GM19328 (cell line): ENCODE measurements around the gene SP6.

Source experiments
- ATAC-seq: cut with Tn5 transposase; IDR thresholded peaks from one replicate; pipeline ENCODE4 v1.9.1; 2021; ENCODE audit warnings: mild to moderate bottlenecking, moderate library complexity; ENCODE audit not compliant: unreplicated experiment

Gene SP6

DNA sequence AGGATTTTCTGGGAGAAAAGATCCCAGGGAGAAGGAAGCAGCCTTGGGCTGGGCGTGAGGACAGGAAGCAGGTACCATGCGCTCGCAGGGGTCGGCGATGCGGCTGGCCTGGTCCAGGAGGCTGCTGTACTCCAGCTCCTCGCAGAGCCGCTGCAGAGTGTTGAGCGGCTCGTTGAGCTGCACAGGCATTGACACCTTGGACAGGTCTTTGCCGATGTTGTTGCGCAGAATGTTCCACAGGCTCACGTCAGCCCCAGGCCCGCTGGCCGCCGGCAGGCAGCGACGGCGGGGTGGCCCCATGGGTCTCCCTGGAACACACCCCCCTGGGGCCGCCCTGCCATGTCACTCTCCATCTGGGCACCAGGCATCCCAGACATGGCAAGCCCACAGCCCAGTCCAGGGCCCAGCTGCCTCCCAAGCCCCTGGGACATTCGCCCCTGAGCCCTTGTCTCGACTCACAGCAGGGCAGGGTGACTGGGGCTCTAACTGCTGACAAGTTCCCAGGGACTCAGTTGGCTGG is 37.4 kb downstream of the SP6 start:
- no peak for ATAC-seq

DNA sequence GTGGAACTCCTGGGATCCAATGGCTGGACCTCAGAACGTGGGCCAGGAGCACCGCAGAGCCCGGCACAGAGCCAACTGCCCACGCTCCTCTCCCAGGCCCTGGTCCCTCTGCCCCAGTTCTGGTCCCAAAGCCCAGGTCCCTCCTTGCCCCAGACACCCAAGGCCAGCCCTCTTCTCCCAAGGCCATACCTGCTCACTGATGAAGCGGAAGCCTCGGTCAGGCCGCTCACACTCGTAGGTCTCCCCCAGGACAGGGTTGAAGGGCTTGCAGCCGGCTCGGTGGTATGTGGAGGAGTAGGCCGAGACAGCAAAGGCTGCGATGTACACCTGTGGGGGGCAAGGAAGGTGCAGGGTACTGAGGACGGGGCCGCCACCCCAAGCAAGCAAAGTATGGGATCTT is 37.9 kb downstream of the SP6 start:
- ATAC-seq = no peak

GRCh38 chr17:47812146-47812920 is 38.6 kb downstream of the SP6 start:
- no peak for ATAC-seq

DNA sequence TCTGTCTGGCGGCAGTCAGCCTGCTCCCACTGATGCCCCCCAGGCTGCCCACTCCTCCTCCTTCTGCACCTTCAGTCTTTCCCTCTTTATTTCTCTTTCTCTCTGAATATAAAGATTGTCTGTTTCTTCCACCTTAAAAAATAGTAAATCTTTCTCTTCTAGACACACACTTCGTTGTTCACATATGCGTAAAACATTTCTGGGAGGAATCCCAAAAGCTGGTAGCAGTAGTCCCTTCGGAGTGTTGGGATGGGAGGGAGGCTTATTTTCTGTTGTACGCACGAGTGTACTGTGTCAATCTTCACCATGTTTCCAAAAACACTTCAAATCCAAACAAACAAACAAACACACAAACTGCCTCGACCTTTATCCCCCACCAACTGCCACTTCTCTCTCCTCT is 39.3 kb downstream of the SP6 start:
- ATAC-seq = no peak

- ATAC-seq = no peak
Observed at GRCh38 chr17:47810901-47811635, 39.9 kb downstream of the SP6 start.

DNA sequence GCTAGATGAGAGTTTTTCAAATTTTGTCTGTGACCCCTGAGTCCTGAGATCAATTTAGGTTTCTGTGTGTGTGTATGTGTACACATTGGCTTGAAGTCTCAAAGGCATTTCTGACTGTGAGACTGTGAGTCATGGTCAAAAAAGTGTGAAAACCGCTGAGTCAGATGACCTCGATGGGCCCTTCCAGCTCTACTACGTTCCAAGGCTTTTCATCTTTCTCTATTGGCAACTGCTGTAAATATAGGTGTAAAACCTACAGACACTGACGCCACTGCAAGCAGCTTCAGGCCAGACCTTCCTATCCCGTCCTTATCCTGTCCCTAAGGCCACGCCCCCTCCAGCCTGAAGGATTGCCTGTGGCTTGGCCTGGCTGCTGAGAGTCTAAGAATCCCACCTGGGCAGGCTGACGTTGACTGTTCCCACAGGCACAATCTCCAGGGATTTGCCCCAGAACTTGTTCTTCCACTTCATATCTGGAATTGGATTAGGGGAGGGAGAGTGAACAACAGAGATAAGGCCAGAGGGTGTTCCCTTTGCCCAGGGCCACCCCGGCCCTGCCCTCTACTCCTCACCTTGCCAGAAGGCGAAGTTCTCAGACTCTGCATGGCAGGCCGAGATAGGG is 40.7 kb downstream of the SP6 start:
- no peak for ATAC-seq

DNA sequence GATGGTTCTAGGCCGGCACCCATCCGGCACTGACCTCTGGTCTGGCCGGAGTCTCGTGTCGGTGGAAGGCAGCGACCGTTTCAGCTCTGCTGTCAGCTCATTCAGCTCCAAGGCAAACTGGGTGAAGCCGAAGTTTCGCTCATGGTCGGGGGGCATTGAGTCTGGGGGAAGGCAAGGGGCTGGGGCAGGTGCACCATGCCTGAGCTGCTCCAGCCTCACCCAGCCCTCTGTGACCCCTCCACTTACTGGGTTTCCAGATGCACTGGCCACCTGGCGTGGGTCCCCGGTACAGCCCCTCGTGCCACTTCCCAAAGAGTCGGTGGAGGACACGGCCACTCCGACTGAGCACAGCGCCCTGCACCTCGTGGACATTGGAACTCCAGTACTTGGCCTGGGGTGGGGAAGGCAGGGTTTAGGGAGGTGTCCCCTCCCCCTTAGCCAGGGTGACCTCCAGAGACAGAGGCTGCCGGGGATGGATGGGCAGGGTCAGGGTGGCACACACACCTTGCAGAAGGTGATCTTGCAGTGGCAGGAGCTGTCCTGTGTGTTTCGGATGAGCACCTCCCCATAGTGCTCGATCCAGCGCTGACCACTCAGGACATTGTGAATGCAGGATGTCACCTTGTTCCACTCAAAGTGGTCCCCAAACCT is 42.0 kb downstream of the SP6 start:
- no peak for ATAC-seq

GRCh38 chr17:47808036-47808829 is 42.7 kb downstream of the SP6 start:
- no peak for ATAC-seq

DNA sequence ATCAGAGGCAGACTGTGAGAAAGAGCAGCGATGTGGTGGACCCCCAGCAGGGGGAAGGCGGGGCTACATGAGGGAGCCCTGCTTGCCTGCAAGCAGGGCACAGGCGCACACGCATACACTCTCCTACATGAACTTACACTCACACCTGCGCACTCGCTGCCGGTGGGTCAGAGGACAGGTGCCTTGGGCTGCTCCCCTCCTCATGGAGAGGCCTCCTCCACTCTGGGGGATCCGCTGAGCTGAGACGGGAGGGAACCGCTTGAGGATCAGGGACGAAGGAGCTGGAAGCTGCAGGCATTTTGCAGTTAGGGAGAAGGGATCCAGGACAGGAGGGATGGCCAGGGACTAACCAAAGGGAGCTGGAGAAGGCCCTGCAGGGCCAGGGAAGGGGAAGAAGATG is 43.5 kb downstream of the SP6 start:
- ATAC-seq = no peak

GRCh38 chr17:47806913-47807255 is 44.1 kb downstream of the SP6 start:
- ATAC-seq = no peak

DNA sequence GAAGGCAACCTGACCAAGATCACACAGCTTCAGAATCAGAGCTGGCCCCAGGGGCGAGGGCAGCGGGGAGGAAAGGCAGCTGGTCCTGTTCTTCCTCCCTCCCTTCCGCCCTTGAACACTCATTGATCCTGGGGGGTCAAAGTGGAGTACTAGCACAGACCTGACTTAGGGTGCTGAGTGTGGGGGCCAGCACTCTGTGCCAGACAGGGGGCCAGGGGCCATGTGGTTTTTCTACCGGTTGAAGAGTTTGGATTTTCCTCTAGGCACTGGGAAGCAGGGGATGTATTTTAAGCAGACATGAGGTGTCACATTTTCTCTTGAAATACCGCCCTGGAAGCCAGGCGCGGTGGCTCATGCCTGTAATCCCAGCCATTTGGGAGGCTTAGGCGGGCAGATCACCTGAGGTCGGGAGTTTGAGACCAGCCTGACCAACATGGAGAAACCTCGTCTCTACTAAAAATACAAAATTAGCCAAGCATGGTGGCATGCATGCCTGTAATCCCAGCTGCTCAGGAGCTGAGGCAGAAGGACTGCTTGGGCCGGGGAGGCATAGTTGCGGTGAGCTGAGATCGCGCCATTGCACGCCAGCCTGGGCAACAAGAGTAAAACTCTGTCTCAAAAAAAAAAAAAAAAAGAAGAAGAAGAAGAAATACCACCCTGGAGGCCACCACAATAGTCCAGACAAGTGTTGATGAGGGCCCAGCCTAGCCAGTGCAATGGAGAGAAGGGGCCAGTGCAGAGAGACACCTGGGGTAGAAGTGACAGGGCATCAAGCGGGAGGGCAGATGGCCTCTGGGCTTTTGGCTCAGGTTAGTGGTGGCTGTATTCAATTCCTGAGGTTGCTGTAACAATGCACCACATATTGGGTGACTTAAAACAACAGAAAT is 44.7 kb downstream of the SP6 start:
- no peak for ATAC-seq

DNA sequence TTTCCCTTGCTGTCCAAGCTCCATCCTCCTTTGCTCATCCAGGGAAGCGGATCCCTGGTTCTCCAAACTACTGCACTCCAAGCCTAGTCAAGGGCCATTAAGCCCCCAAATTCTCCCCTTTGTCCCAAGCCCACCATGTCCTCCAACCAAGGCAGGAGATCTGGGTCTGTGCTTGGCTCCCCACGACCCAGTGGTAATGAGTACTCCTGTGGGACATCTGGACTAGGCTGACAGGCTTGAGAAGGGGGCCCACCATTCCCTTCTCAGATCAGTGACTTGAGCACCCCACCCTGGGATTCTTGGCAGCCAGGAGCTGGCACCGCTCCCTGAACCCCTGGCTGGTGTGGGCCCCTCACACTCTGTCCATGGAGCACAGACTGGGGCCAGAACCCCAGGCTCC is 46.5 kb downstream of the SP6 start:
- no peak for ATAC-seq

GRCh38 chr17:47803751-47804150 is 47.2 kb downstream of the SP6 start:
- no peak for ATAC-seq

DNA sequence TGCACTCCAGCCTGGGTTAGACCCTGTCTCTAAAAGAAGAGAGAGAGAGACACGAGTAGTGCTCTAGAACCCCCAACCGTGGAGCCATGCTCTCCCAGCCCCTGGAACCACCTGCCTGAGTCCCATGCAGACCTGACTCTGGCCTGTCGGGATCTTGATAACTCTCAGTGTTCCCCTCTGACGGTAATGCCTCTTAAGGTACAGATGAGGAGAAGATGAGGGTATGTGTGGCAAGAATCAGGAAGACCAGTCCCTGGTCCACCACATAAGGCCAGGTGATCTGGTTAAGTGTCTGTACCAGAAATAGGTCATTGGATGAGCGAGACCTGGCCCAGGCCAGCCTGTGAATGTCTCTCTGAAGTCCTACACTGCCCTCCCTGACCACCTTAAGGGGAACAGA is 47.8 kb downstream of the SP6 start:
- no peak for ATAC-seq

DNA sequence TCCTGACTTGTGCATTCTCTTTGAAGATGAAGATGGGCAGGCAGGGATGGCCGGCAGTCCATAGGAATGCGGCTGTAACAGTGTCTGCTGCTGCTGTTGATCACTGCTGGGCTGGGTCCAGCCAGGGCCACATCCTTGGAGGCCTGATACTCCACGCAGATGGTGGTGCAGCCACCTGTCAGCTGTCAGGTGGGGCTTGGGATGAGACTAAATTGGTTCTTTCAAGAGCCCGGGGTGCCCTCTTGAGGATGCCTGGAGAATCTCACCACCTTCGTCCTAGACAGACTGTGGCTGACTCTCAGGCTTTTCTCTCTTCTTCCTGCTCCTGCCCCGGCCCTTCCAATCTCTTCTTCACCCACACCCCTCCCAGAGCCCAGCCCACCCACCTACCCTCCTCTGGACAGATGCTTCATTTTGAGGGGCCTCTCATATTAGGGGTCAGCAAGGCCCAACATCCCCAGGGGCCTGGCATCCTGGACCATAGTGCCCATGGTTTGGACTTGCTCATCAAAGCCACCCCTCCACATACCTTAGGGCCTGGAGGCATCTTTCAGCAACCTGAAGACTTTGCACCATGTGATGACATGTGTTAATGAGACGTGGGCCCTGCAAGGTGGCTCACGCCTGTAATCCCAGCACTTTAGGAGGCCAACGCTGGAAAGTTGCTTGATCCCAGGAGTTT is 48.5 kb downstream of the SP6 start:
- no peak for ATAC-seq

GRCh38 chr17:47801906-47802305 is 49.1 kb downstream of the SP6 start:
- no peak for ATAC-seq

DNA sequence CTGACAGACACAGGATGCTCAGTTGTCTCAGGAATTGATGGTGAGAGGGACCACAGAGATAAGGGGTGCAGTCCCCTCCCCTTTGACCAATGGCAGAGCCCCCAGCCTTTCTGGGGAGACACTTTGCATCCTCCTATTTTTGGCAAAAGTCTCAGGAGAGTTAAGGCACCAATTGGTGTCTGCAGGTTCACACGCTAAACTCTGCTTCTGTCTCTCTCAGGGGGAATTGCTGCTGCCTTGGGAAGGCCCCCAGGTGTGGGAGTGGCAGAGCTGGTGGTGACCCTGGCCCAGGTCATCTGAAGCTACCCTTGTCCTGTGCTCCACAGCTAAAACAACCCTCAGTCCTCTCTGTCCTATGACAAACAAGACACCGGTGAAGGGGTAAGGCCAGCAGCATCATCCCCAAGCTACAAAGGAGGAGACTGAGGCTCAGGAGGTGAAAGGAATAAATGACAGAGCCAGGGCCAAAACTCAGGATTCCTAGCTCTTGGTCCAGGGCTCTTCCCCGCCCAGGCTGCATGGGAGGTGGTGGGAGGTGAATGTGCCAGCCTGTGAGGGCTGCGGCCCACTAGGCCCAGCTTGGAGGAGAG is 49.7 kb downstream of the SP6 start:
- no peak for ATAC-seq

DNA sequence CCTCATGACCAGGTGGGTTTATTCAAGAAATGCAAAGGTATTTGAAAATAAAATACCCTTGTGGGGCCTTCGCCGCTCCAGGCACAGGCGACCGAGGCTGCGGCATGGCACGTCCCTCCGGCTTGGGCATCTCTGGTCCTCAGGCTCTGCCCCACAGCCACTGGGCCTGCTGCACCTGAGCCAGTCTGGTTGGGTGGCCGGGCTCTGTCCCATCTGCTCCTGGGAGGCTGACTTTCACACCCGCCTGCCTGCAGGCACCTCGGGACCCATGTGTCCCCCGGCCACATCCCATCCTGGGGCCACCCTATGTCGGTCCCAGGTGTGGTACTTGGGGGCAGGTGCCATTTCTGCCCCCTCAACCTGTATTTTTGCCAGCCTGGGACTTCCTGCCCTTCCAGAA is 50.3 kb downstream of the SP6 start:
- no peak for ATAC-seq

GRCh38 chr17:47797797-47798196 is 53.2 kb downstream of the SP6 start:
- ATAC-seq = no peak
